Gastrocnemius medialis (tissue), 4 donors: ENCODE data around the gene NR1H2. TPM values are rescaled to one million over a fixed set of nuclear protein-coding genes. Genes with fewer than 3 reads are reported as not detected.
"Not testable (repeated sequence)": the region's sequence is repeated elsewhere in the genome, so short reads cannot be mapped to it uniquely, and the experiment has no call there.

ENCODE experiments used
- ATAC-seq, 2 donors: fragments of 150-250 bp; one replicate each; pipeline ENCODE4 v1.9.1; 2016
- DNase-seq, 2 donors: peaks; one replicate each; pipeline ENCODE4 v3.0.0-alpha.2; 2019
- H3K27ac ChIP-seq, 4 donors: fragments of 200-600 bp; sonication (generic); 1 replicate in 1 of 4; 2 replicates in 3 of 4; pipeline ENCODE4 v1.5.1; 2016 to 2018; ENCODE audit warnings: mild to moderate bottlenecking in 2 of 4, moderate library complexity in 1 of 4
- H3K27me3 ChIP-seq, 3 donors: fragments of 200-600 bp; sonication (generic) in 2 of 3; 1 replicate in 1 of 3; 2 replicates in 2 of 3; pipeline versions ENCODE4 v1.5.1 to v1.6.0; 2016 to 2019; ENCODE audit warnings: mild to moderate bottlenecking in 1 of 3, moderate library complexity in 1 of 3
- H3K36me3 ChIP-seq, 2 donors: fragments of 200-600 bp; sonication (generic) in 1 of 2; one replicate each; pipeline ENCODE4 v1.5.1; 2017 to 2018
- H3K4me1 ChIP-seq, 2 donors: fragments of 200-600 bp; sonication (generic) in 1 of 2; one replicate each; pipeline ENCODE4 v1.5.1; 2016 to 2017; ENCODE audit warnings: mild to moderate bottlenecking in 2 of 2
- H3K4me3 ChIP-seq, 4 donors: fragments of 200-600 bp; sonication (generic) in 3 of 4; 1 replicate in 1 of 4; 2 replicates in 3 of 4; pipeline ENCODE4 v1.5.1; 2016 to 2019; ENCODE audit warnings: mild to moderate bottlenecking in 2 of 4
- H3K9me3 ChIP-seq, 3 donors: fragments of 200-600 bp; sonication (generic) in 2 of 3; 1 replicate in 1 of 3; 2 replicates in 2 of 3; pipeline ENCODE4 v1.5.1; 2016 to 2019
- CTCF ChIP-seq, 5 experiments: fragments of 450-650 bp in 3 of 5; fragments of 200-600 bp in 2 of 5; sonication (generic) in 2 of 5; IDR thresholded peaks in 4 of 5; conservative IDR thresholded peaks in 1 of 5; 1 replicate in 4 of 5; 2 replicates in 1 of 5; pipeline ENCODE4 v1.5.1; 2016 to 2019; ENCODE audit warnings: antibody characterized with exemption in 5 of 5, mild to moderate bottlenecking in 3 of 5, moderate library complexity in 3 of 5
- POLR2A ChIP-seq, 2 donors: fragments of 450-650 bp; IDR thresholded peaks; one replicate each; pipeline ENCODE4 v1.6.1; 2017; ENCODE audit warnings: antibody characterized with exemption in 2 of 2, mild to moderate bottlenecking in 2 of 2, moderate library complexity in 2 of 2
- in situ Hi-C, 4 donors: fragments of 200-750 bp; cut with MboI; loops; one replicate each; pipeline versions ENCODE4 v1.15.0 to v1.8.0; 2017; ENCODE audit warnings: low sequenced_read_pairs in 4 of 4
- intact Hi-C: fragments of 100-400 bp; cut with DNase I; formaldehyde crosslinking; loops from one replicate; pipeline ENCODE4 v1.15.1; 2023; ENCODE audit warnings: low total_unique reads
- total RNA-seq, 4 donors: library from RNA; depleted of rRNA; stranded (reverse); fragments of >200 nt; gene quantifications; one replicate each; pipeline versions ENCODE4 v1.1.0 to v1.2.3, GENCODE V29; 2016

The NR1H2 gene
- total RNA-seq, 4 donors from 2014 or later = 155 to 232 (median 200) TPM

GRCh38 chr19:50384685-50385535, 8.7 kb downstream of the NR1H2 start:
- in situ Hi-C loops = no loop called here
- Histone ChIP-seq H3K27me3 (no peaks in the 10 kb centered on the region), H3K9me3 (no peaks in the 10 kb centered on the region), H3K27ac (peak overlapping the region; percentile 71 to 95 (median 84)), H3K4me3 (peak overlapping the region; percentile 63 to 83 (median 76)), H3K4me1 (peaks cover 8 to 14% of the 10 kb centered on the region in 2 donors), H3K36me3 (peaks cover 0 to 28% of the 10 kb centered on the region in 2 donors)
- no peak for ATAC-seq
- DNase-seq = no peak
- no peak for TF ChIP-seq CTCF (IDR thresholded peaks at IDR 0.05 in 4 of 5, conservative IDR thresholded peaks at IDR 0.05 in 1 of 5)
- no peak for TF ChIP-seq POLR2A (IDR thresholded peaks at IDR 0.05)
- intact Hi-C loops = loop anchor here (1.0 to 5.0 kb wide), 3 partner anchors 9 to 417 kb away; partner anchors contain the start of gene NR1H2

- ATAC-seq (no peak), DNase-seq (no peak)
- TF ChIP-seq POLR2A (IDR thresholded peaks at IDR 0.05) (no peak), CTCF (IDR thresholded peaks at IDR 0.05 in 4 of 5, conservative IDR thresholded peaks at IDR 0.05 in 1 of 5) (no peak)
- intact Hi-C loops (no loop called here), in situ Hi-C loops (no loop called here)
- Histone ChIP-seq H3K27ac (no peak overlapping the region), H3K9me3 (no peaks in the 10 kb centered on the region), H3K4me3 (no peak overlapping the region), H3K4me1 (peaks cover 8 to 14% of the 10 kb centered on the region in 2 donors), H3K27me3 (no peaks in the 10 kb centered on the region), H3K36me3 (peaks cover 0 to 5% of the 10 kb centered on the region in 2 donors)
Measured at GRCh38 chr19:50387176-50387867, 11.1 kb downstream of the NR1H2 start.

- Histone ChIP-seq H3K27me3 (no peaks in the 10 kb centered on the region), H3K27ac (no peak overlapping the region), H3K4me3 (no peak overlapping the region), H3K4me1 (peaks cover 8 to 14% of the 10 kb centered on the region in 2 donors), H3K36me3 (no peaks in the 10 kb centered on the region), H3K9me3 (no peaks in the 10 kb centered on the region)
- DNase-seq = no peak
- TF ChIP-seq POLR2A (IDR thresholded peaks at IDR 0.05) (no peak), CTCF (IDR thresholded peaks at IDR 0.05 in 4 of 5, conservative IDR thresholded peaks at IDR 0.05 in 1 of 5) (no peak)
- intact Hi-C loops = no loop called here
- no peak for ATAC-seq
- in situ Hi-C loops = no loop called here
Measured at GRCh38 chr19:50387868-50388245, 11.6 kb downstream of the NR1H2 start.

GRCh38 chr19:50390295-50390694, 14.0 kb downstream of the NR1H2 start:
- in situ Hi-C loops = not testable (repeated sequence)

GRCh38 chr19:50390952-50391351, 14.7 kb downstream of the NR1H2 start:
- intact Hi-C loops, H3K4me1 ChIP-seq, in situ Hi-C loops: not testable (repeated sequence)

More at GRCh38 chr19:50390295-50390694, 14.0 kb downstream of the NR1H2 start:
- H3K4me3 ChIP-seq, H3K27me3 ChIP-seq, DNase-seq, H3K9me3 ChIP-seq, intact Hi-C loops, H3K27ac ChIP-seq, H3K36me3 ChIP-seq, ATAC-seq, H3K4me1 ChIP-seq: not testable (repeated sequence)

More at GRCh38 chr19:50390952-50391351, 14.7 kb downstream of the NR1H2 start:
- H3K9me3 ChIP-seq, H3K4me3 ChIP-seq, H3K27me3 ChIP-seq, ATAC-seq, DNase-seq, H3K27ac ChIP-seq, H3K36me3 ChIP-seq: not testable (repeated sequence)
